Endometrium (tissue), 2 donors: ENCODE data around the gene KRT71.

Experiments
- FAIRE-seq: peaks from 2 replicates; lab custom pipeline; 2012; peaks lifted over from hg19 to GRCh38; lab: Jason Lieb, UNC
- donor health status: control.
- donor health status: control.

KRT71 gene

DNA sequence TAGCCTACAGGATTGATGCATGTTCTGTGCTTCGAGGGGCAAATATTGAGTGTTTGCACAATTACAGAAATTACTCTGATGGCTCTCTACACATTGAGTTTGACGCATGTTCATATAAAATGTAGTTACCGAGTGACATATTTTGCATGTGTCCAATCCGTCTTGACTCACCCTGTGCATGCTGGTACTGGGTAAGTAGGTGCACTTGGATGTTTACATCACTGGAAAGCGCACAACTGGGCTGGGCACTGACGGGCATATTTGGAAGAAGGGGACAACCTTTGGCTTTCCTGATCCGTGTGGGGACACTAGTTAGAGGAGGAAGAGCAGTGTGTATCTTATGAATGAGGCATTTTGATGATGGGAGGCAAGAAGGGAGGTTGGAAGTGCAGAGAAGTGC is 55.0 kb downstream of the KRT71 start:
- no peak for FAIRE-seq

DNA sequence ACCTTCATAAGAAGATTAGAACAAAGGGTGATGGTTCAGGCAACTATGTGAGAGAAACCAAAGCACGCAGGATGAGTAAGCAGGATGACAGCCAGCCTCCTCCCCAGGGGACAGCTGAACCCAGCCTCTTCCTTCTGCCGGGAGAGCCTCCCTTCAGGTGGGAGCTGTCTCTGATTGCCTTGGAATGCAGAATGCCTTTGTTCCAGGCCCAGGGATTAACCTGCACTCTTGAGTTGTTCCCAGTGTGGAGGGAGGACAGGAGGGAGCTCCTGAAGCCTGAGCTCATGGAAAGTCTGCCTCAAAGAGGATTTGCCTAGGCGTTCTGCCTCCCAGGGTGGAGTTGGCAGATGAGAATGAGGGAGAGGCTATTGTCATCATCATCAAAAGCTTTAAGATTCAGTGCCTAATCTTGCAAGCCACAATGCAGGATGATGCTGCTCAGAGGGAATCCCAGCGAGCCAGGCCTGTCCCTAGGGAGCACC is 56.3 kb downstream of the KRT71 start:
- FAIRE-seq, result no peak

DNA sequence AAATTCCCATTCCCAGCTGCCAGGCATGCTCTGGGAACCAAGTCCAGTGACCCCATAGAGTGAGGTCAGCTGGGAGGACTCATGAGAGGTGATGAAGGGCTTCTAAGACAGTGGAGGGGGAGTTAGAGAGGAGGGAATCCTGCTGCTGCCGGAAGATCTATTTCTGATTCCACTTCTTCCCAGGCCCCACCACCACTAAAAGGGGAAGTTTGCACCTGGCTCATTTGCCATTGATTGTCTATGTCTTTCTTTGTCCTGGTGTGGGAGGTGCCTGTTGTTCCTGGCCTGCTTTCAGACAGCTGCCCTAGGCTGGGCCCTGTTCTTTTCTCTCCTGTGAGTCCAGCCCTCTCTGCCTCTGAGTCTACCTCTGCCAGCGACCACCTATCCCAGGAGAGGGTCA is 56.9 kb downstream of the KRT71 start:
- no peak for FAIRE-seq

DNA sequence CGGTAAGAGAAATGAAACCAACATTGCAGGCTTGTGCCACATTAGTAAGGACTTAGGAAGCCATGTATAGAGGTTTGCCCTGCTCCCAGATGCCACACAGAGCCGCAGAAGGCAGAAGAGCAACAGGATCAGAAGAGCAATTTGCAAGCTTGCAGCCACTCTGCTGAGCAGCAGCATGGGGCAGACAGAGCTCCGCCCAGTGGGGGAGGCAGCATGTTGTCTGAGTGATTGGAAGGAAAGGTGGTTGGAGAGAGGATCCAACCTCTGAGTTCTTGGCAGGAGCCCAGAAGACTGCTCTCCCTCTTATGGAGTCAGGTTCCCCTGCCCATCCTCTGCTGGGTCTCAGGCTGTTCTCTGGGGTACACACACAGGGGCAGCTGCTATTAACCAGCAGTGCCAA is 57.6 kb downstream of the KRT71 start:
- FAIRE-seq, result no peak

DNA sequence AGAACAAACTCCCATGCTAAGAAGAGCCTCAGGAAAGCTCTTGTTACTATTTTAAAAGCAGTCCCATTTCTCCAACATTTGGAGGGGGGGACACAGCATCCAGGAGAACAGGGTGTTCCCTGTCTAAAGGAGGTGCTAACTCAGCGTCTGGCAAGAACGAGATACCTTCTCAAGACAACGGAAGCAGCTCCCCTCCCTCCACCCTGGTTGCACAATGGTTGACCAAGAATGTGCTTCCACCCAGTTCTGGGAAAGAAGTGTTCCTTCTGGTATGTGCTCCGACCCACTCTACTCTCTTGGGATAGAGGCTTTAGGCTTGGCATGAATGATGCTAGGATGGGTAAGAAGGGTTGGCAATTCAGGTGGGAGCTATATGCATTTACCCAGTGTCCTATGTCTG is 58.4 kb downstream of the KRT71 start:
- no peak for FAIRE-seq

DNA sequence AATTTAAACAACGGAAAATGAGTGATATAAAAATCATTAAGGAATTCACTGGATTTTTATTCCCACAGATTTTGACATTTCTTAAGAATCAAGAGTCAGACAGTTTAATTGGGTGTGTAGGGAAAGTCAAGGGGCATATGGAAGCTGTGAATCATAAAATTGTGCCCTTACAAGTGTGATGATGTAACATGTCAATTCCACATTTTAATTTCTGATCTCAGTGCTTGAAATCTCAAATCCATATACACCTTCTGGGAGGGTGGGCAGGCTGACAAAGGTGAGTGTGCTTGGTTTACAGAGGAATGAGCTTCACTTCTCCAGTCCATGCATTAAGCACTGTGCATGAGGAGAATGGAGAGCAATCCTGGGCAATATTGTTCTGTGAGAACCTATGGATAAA is 58.8 kb downstream of the KRT71 start:
- no peak for FAIRE-seq
